ENCODE data around the gene KCNJ10. TPM values are rescaled to one million over a fixed set of nuclear protein-coding genes. Genes with fewer than 3 reads are reported as not detected.

The KCNJ10 gene
- polyA plus RNA-seq, 1 experiment: not detected

DNA sequence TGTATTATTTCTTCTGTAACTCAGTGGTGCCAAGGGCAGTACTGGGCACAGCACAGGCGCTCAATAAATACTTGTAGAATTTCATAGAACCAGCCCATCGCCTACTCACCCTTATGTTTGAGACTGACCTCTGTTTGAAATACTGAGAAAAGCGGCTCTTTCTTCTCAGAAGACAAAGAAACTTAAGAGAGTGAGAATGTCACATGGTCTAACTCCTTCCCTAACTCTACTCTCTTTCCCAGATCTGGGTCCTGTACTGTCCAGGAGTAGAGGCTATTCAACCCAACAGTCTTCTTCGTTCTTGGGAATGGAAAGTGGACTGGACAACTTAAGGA is 24.3 kb upstream of the KCNJ10 start:
- ChIA-PET POLR2A (no interaction called here), CTCF (interaction anchor here (1.3 kb wide), 1 partner anchor 9 kb away, joined by 12 read pairs; no protein-coding TSS in a partner anchor)
- Histone ChIP-seq H3K9me3 (ENCODE audit: control insufficient read depth, insufficient read depth, low read length) (no peaks in the 10 kb centered on the region), H3K4me3 (ENCODE audit: low read depth, low read length) (no peak overlapping the region), H3K27me3 (ENCODE audit: control insufficient read depth, insufficient read depth, low read length) (no peaks in the 10 kb centered on the region), H3K27ac (ENCODE audit: low read depth, low read length) (no peak overlapping the region)
- TF ChIP-seq, protein P1, sequence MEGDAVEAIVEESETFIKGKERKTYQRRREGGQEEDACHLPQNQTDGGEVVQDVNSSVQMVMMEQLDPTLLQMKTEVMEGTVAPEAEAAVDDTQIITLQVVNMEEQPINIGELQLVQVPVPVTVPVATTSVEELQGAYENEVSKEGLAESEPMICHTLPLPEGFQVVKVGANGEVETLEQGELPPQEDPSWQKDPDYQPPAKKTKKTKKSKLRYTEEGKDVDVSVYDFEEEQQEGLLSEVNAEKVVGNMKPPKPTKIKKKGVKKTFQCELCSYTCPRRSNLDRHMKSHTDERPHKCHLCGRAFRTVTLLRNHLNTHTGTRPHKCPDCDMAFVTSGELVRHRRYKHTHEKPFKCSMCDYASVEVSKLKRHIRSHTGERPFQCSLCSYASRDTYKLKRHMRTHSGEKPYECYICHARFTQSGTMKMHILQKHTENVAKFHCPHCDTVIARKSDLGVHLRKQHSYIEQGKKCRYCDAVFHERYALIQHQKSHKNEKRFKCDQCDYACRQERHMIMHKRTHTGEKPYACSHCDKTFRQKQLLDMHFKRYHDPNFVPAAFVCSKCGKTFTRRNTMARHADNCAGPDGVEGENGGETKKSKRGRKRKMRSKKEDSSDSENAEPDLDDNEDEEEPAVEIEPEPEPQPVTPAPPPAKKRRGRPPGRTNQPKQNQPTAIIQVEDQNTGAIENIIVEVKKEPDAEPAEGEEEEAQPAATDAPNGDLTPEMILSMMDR (IDR thresholded peaks at IDR 0.05; ENCODE audit: low read depth, low read length): no peak
- no peak for DNase-seq (ENCODE audit: low read depth, low spot score)

DNA sequence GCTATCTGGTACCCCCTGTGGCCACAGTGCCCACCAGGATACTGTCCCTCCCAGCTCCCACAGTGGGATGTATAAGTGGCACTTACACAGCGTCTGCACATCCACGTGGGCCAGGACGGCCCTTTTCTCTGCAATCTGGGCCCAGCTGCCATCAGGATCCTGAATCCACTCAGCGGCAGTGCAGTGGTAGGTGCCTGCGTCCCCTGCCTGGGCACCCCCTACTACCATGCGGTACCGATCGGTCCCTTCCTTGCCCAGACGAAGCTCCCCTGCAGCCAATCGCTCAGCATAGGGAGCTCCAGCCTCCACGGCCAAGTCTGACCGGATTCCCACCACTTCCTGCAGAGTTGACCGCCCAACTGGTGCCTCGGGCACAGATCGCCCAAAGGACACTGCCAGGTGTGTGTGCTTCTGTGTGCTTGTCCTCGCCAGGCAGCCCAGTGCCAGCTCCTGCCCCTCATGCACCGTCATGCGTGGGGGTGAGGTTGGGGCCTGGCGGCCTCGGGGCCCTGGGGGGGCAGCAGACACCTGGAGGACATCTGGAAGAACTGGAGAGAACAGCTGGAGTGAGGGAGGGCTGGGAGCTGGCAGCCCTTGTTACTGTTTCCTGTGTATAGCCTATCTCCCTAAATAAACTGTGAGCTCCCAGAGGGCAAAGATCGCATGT is 23.8 kb upstream of the KCNJ10 start:
- TF ChIP-seq, protein P1 (IDR thresholded peaks at IDR 0.05; ENCODE audit: low read depth, low read length): no peak
- ChIA-PET CTCF (interaction anchor here (1.3 kb wide), 1 partner anchor 8 kb away, joined by 12 read pairs; no protein-coding TSS in a partner anchor), POLR2A (no interaction called here)
- DNase-seq (ENCODE audit: low read depth, low spot score): no peak
- Histone ChIP-seq H3K27me3 (ENCODE audit: control insufficient read depth, insufficient read depth, low read length) (no peaks in the 10 kb centered on the region), H3K9me3 (ENCODE audit: control insufficient read depth, insufficient read depth, low read length) (no peaks in the 10 kb centered on the region), H3K4me3 (ENCODE audit: low read depth, low read length) (no peak overlapping the region), H3K27ac (ENCODE audit: low read depth, low read length) (no peak overlapping the region)

DNA sequence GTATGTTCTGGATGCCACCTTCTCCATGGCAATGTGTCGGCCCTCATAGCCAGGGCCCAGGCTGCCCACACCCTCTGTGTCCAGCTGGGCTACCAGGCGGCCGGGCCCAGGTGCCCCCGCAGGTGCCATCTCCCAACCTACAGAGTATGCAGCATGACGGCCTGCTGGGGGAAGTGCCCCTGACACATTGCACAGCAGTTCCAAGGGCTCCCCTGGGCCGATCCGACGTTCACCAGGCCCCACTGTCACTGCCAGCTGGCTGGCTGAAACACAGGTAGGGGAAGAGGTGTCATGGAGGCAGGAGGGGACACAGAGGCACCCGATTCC is 23.1 kb upstream of the KCNJ10 start:
- CTCF ChIA-PET: no interaction called here
- no peak for DNase-seq (ENCODE audit: low read depth, low spot score)
- Histone ChIP-seq H3K27me3 (ENCODE audit: control insufficient read depth, insufficient read depth, low read length) (no peaks in the 10 kb centered on the region), H3K9me3 (ENCODE audit: control insufficient read depth, insufficient read depth, low read length) (no peaks in the 10 kb centered on the region), H3K4me3 (ENCODE audit: low read depth, low read length) (no peak overlapping the region), H3K27ac (ENCODE audit: low read depth, low read length) (no peak overlapping the region)
- POLR2A ChIA-PET: no interaction called here
- TF ChIP-seq, protein P1 (IDR thresholded peaks at IDR 0.05; ENCODE audit: low read depth, low read length): no peak

DNA sequence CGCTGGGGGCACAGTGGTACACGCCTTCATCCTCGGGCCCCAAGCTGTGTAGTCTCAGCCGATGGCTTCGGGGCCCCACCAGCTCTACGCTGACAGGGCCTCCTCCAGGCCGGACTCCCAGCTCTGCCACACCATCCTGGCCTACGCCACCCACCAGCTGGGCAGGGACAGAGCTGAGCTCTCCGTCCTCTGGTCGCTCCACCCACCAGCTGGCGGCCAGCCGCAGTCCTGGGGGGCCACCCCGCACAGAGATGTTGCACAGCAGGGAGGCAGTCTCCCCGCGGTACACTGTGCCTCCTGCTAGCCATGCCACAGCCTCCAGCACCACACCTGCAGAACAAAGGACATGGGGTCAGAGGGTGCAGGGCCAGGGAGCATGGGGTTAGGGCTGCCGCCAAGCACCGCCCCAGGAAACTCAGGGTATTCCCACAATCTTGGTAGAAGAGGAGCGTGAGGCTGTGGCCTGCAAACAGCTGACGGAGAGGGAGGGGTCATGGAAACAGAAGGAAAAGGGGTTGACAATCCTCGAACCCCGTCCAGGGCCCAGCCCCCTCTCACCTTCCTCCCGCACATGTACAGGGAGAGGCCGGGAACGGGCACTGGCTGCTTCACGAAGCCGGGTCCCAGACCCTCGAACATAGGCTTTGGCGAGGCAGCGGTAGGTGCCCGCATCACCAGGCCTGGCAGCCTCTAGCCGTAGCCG is 22.6 kb upstream of the KCNJ10 start:
- no peak for DNase-seq (ENCODE audit: low read depth, low spot score)
- ChIA-PET CTCF (interaction anchor here (1.2 to 1.3 kb wide), 2 partner anchors 14 to 127 kb away, joined by 3 read pairs; no protein-coding TSS in a partner anchor), POLR2A (no interaction called here)
- H3K27ac ChIP-seq (ENCODE audit: low read depth, low read length): no peak overlapping the region
- no peaks in the 10 kb centered on the region for H3K9me3 ChIP-seq (ENCODE audit: control insufficient read depth, insufficient read depth, low read length)
- TF ChIP-seq, protein P1 (IDR thresholded peaks at IDR 0.05; ENCODE audit: low read depth, low read length): no peak
- H3K27me3 ChIP-seq (ENCODE audit: control insufficient read depth, insufficient read depth, low read length): no peaks in the 10 kb centered on the region
- H3K4me3 ChIP-seq (ENCODE audit: low read depth, low read length): no peak overlapping the region

- H3K27ac ChIP-seq (ENCODE audit: low read depth, low read length): no peak overlapping the region
- no peaks in the 10 kb centered on the region for H3K9me3 ChIP-seq (ENCODE audit: control insufficient read depth, insufficient read depth, low read length)
- ChIA-PET POLR2A (no interaction called here), CTCF (interaction anchor here (1.2 to 1.3 kb wide), 2 partner anchors 13 to 128 kb away, joined by 3 read pairs; no protein-coding TSS in a partner anchor)
- H3K4me3 ChIP-seq (ENCODE audit: low read depth, low read length): no peak overlapping the region
- TF ChIP-seq, protein P1 (IDR thresholded peaks at IDR 0.05; ENCODE audit: low read depth, low read length): no peak
- no peak for DNase-seq (ENCODE audit: low read depth, low spot score)
- H3K27me3 ChIP-seq (ENCODE audit: control insufficient read depth, insufficient read depth, low read length): no peaks in the 10 kb centered on the region
Observed at GRCh38 chr1:160091666-160092223, 21.8 kb upstream of the KCNJ10 start.
